GM21528 (cell line): Measurements from ENCODE around the gene TOPBP1.
"Not testable (repeated sequence)": the region's sequence is repeated elsewhere in the genome, so short reads cannot be mapped to it uniquely, and the experiment has no call there.

ENCODE experiments used
- ATAC-seq: cut with Tn5 transposase; IDR thresholded peaks from one replicate; pipeline ENCODE4 v1.9.1; 2021; ENCODE audit warnings: mild to moderate bottlenecking, moderate library complexity; ENCODE audit not compliant: unreplicated experiment, low FRiP score

The TOPBP1 gene

GRCh38 chr3:133574260-133574881, 87.4 kb downstream of the TOPBP1 start:
- ATAC-seq = peak; percentile 34

- peak; percentile 30 for ATAC-seq
Measured at GRCh38 chr3:133573629-133574194, 88.0 kb downstream of the TOPBP1 start, which contains the start of gene CDV3. CDV3 (plus strand) TSS chr3:133573686; CDS start chr3:133574045, 359 bp downstream.

GRCh38 chr3:133573054-133573628, 88.6 kb downstream of the TOPBP1 start:
- ATAC-seq = peak; percentile 78

GRCh38 chr3:133572158-133573053, 89.3 kb downstream of the TOPBP1 start:
- ATAC-seq = peak; percentile 20

GRCh38 chr3:133570937-133571320, 90.8 kb downstream of the TOPBP1 start:
- ATAC-seq = no peak

- ATAC-seq = no peak
Measured at GRCh38 chr3:133570139-133570936, 91.4 kb downstream of the TOPBP1 start.

- no peak for ATAC-seq
Measured at GRCh38 chr3:133568294-133569014, 93.3 kb downstream of the TOPBP1 start.

- ATAC-seq = no peak
Measured at GRCh38 chr3:133563816-133564215, 97.9 kb downstream of the TOPBP1 start.

GRCh38 chr3:133563186-133563591, 98.6 kb downstream of the TOPBP1 start:
- no peak for ATAC-seq

GRCh38 chr3:133562376-133562775, 99.4 kb downstream of the TOPBP1 start:
- ATAC-seq = no peak

- ATAC-seq = no peak
Measured at GRCh38 chr3:133561679-133562078, 100.1 kb downstream of the TOPBP1 start.

- ATAC-seq = not testable (repeated sequence)
Measured at GRCh38 chr3:133551589-133551988, 110.2 kb downstream of the TOPBP1 start.
